UCSD-AML1 (cell line): ENCODE measurements around the gene ZNF532.
"Not testable (repeated sequence)": the region's sequence is repeated elsewhere in the genome, so short reads cannot be mapped to it uniquely, and the experiment has no call there.

Source experiments
- DNase-seq: peaks from one replicate; lab custom pipeline; 2025; ENCODE audit not compliant: unreplicated experiment; lab: John Stamatoyannopoulos, UW

ZNF532 gene

GRCh38 chr18:59002974-59003594, 138.4 kb downstream of the ZNF532 start:
- DNase-seq: no peak

DNA sequence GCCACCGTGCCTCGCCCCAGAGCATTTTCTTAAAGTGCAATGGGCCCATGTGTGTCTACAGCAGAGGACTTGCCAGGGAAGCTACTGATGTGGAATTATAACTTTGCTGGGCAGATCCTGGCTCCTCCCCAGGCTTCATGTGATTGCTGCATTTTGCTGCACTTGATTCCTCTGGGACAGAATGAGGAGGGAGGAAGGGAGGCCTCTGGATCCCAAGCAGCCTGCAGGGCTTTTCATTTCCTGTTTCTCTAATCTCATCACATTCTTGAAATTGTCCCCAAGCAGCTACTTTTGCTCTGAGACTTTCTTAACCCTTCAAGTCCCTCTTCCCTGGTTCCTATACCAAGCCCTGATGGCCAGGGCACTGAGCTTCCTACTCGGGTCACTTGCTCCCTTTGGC, 140.6 kb downstream of the ZNF532 start:
- no peak for DNase-seq

GRCh38 chr18:59006461-59007067, 141.9 kb downstream of the ZNF532 start:
- DNase-seq: no peak

DNA sequence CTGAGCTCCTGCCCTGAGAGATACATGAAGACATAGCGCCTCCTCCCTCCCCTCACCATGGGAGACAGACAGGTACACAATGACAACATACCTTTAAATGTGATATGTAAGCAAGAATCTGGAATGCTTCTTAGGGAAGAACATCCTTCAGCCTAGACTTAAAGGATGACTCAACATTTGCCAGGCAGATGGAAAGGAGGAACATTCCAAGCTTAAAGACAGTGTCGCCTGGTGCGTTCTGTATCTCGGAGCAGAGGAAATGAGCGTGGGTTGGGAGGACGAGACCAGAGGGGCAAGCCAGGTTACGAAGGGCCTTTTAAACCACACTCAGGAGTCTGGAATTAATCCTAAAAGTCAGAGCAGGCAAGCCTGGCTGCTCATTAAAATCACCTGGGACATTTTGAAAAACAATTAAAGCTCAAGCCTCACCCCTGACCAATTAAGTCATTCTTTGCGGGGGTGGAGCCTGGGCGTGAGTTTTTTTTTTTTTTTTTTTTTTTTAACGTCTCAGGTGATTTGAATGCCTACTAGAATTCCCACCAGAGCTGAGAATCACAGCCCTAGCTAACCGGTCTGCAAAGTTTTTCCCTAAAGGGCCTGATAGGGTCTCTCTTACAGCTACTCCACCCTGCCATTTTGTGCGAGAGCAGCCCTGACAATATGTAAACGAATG, 143.8 kb downstream of the ZNF532 start:
- DNase-seq: no peak

- no peak for DNase-seq
Measured at GRCh38 chr18:59009846-59010245, 145.2 kb downstream of the ZNF532 start.

DNA sequence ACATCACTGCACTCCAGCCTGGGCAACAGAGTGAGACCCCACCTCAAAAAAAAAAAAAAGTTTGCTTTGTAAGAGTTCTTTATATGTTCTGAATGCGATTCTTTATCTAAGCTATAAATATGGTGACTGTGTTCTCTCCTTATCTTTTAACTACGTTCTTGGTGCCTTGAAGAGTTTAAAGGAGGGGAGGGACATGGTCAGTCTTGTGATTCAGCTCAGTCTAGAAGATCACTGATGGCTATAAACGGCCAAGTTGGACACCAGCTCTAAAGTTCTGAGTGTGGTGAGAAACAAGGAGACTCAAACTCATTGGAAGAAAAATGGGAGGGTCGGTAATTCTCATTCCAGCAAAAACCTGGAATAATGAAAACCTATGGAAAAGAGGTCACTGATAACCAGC, 146.6 kb downstream of the ZNF532 start:
- DNase-seq: no peak

DNA sequence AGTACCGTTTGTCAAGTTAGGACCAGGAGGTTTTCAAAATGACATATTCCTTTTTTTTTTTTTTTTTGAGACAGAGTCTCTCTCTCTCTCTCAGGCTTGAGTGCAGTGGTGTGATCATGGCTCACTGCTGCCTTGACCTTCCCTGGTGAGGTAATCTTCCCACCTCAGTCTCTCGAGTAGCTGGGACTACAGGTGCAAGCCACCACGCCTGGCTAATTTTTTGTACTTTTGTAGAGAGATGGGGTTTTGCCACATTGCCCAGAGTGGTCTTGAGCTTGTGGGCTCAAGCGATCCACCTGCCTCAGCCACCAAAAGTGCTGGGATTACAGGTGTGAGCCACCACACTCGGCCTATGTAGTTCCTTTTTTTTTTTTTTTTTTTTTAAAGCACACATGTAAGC, 147.1 kb downstream of the ZNF532 start:
- DNase-seq: no peak

GRCh38 chr18:59012815-59013705, 148.4 kb downstream of the ZNF532 start:
- no peak for DNase-seq

DNA sequence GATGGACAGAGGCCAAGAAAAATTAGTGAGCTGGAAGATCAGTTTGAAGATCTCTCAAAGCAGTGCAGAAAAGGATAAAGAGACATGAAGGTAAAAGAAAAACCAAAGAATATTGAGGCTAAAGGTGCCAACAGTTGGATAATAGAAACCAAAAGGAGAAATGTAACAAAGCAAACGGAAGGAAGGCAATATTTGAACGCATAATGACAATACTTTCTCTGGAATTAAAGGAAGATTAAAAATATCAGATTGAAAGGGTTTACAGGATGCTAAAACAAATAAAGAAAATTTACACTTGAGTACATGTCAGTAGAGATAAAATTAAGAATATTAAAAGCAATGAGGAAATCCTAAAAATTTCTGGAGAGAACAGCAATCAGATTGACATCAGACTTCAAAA, 149.1 kb downstream of the ZNF532 start:
- no peak for DNase-seq

DNA sequence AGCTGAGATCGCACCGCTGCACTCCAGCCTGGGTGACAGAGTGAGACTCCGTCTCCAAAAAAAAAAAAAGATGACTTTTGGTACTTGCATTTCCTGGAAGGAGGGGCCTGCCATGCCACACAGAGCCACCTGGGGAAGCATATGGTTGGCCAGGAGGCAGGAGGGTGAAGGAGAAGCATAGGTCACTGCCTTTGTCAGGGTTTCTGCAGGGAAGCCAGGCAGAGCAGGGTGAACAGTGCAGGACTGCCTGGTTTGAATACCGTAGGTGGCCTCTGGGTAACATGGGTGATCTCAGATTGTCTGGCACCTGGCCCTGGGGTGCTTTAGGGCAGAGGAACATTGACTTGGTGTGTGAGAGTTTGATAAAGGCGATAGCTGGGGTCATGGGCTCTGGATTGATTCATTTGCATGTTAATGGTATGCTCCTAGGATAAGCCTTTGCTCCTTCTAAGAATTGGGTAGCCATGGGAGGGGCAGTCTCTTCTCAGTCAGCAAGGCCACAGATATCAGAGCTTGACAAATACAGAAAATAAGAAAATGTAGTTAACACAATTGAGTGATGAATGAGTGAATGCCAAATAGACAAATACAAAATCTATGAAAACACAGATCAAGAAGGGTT, 151.0 kb downstream of the ZNF532 start:
- no peak for DNase-seq

DNA sequence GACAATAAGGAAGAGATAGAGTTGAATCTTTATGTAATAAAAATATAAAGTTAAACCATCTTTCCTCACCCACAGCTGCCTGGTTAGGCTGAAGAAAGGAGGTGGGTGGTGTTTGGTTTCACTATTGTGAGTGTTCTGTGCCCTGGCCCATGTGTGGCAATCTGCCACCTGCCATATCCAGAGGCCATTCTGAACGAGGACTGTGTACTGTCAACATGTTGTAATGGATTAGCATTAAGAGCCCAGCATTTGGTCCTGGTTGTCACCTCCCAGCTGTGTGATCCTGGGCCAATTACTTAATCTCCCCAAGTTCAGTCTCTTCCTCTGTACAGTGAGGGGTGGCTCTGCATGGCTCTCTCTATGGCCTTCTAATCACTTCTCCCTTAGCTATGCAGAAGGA, 156.8 kb downstream of the ZNF532 start:
- DNase-seq: no peak

GRCh38 chr18:59022167-59022945, 157.7 kb downstream of the ZNF532 start:
- DNase-seq: no peak

DNA sequence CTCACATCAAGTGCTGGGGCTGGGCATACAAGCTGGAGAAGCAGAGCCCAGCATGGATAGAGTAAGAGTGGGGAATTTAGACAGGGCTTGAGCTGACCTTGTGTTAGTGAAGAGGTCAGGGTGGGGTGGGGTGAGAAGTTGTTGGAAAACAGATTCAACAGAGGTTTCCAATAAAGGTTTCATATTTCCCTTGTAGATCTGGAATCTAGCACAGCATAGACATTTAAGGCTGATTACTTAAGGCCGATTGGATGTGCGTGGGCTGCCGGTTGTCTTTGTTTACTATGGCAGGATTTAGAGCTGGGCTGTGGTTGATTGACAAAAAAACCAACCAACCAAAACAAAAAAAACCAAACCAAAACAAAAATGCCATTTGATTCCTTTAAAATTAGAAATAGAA, 160.2 kb downstream of the ZNF532 start:
- no peak for DNase-seq

GRCh38 chr18:59025532-59025931, 160.9 kb downstream of the ZNF532 start:
- not testable (repeated sequence) for DNase-seq

DNA sequence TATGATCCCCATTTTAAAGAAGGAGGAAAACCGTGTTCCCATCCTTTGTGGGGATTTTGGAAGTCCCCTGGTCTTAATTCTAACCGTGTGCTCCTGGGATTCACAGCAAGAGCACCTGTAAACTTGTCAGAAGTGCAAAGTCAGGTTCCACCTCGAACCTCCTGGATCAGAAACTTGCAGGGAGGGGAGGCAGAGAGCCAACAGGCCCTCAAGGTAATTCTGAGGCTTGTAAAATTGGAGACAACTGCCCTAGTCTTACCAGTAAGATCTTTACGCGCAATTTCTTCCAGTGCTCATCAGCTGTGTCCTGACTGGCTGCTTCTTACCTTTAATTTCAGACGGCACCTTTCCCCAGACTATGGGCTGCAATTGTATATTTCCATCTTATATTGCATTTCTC, 161.7 kb downstream of the ZNF532 start:
- no peak for DNase-seq

DNA sequence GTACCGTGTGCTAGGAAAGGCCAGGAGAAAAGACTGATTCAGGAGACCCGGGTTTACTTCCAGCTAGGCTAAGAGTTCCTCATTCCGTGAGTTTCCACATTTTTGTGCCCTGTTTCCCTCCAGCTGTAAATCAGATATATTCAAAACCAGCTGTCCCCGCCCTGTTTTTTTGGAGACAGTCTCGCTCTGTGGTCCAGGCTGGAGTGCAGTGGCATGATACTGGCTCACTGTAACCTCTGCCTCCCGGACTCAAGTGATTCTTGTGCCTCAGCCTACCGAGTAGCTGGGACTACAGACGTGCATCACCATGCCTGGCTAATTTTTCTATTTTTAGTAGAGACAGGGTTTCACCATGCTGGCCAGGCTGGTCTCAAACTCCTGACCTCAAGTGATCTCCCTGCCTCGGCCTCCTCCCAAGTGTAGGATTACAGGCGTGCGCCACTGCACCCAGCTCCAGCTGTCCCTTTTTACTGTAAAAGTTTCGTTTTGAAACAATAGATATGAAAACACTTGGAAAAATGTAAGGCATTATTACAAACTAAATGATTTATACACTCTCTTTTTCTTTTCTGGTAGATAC, 162.2 kb downstream of the ZNF532 start:
- DNase-seq: no peak

GRCh38 chr18:59029663-59030429, 165.2 kb downstream of the ZNF532 start:
- no peak for DNase-seq

DNA sequence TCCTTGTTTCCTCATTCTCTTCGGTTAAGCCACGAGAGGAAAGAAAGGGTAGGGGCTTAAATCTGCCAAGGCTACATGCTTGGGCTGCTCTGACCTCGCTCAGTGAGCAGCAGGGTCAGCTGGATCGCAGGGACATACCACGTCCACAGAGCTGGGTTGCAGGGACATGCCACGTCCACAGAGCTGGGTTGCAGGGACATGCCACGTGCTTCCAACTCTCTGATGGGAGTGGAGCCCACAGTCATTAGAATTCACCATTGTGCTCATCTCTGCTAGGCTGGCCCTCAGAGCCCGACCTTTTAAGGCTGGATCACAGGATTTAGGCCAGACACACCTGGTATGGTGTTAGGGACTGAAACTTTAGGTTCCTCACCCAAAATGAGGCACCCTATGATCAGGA, 167.6 kb downstream of the ZNF532 start:
- DNase-seq: no peak

- no peak for DNase-seq
Measured at GRCh38 chr18:59033359-59033758, 168.7 kb downstream of the ZNF532 start.
